H4 (cell line): ENCODE results near the gene STAC. TPM values are rescaled to one million over a fixed set of nuclear protein-coding genes. Genes with fewer than 3 reads are reported as not detected.
A peak's percentile ranks its signal among the peaks of the same experiment; 100 is the strongest.
"Not testable (repeated sequence)": the region's sequence is repeated elsewhere in the genome, so short reads cannot be mapped to it uniquely, and the experiment has no call there.

ENCODE experiments used
- DNase-seq: peaks from one replicate; pipeline ENCODE4 v3.0.0-alpha.2; 2015; ENCODE audit warnings: low spot score
- total RNA-seq: library from RNA; depleted of rRNA; stranded (reverse); fragments of >200 nt; shearing (Covaris generic); gene quantifications from 2 replicates; pipeline ENCODE4 v1.2.3, GENCODE V29; 2014

Gene STAC
- total RNA-seq, 1 experiment from 2014 or later = 5.2 TPM

- no peak for DNase-seq
These were observed 139.4 kb downstream of the STAC start for GRCh38 chr3:36519682-36520081.

GRCh38 chr3:36520241-36521006, 140.1 kb downstream of the STAC start:
- no peak for DNase-seq

GRCh38 chr3:36521007-36521379, 140.7 kb downstream of the STAC start:
- DNase-seq = no peak

DNA sequence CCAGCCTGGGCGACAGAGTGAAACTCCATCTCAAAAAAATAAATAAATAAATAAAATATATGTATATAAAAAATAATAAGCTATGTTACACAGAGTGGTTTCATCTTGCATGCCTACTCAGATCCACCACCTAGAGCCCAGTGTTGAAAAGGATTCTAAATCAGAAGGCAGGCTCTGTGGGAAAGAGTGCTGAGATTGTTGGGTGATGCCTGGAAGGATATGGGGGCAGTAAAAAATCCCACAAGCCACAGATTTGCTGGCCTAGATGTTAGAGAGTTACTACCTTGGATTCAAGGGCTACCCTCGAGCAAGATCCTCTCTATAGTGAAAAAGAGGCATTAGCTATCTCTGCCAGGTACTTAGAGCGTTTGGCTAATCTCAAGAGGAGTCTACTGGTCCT, 144.3 kb downstream of the STAC start:
- no peak for DNase-seq

- peak; percentile 12 for DNase-seq
These were observed 145.0 kb downstream of the STAC start for GRCh38 chr3:36525115-36525801.

GRCh38 chr3:36538136-36538749, 157.9 kb downstream of the STAC start:
- no peak for DNase-seq

GRCh38 chr3:36540888-36541518, 160.7 kb downstream of the STAC start:
- DNase-seq = peak; percentile 7

DNA sequence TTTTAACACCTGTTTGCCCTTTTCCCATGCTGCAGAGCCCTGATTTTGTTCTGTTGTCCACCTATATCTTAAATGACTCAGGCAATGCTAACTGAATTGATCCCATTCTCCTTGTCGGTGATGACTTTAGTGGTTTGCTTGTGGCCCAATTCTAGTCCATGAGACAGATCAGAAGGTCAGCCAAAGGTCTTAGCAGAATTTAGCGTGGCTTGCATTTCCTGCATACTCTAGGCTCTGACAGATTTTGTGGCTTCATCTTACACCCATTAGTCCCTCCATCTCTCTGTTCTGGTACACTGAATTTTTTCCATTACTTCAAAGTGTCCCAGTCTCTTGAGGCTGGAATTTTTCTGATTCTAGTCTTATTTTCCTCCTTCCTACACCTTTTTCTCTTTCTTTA, 161.9 kb downstream of the STAC start:
- DNase-seq = no peak

DNA sequence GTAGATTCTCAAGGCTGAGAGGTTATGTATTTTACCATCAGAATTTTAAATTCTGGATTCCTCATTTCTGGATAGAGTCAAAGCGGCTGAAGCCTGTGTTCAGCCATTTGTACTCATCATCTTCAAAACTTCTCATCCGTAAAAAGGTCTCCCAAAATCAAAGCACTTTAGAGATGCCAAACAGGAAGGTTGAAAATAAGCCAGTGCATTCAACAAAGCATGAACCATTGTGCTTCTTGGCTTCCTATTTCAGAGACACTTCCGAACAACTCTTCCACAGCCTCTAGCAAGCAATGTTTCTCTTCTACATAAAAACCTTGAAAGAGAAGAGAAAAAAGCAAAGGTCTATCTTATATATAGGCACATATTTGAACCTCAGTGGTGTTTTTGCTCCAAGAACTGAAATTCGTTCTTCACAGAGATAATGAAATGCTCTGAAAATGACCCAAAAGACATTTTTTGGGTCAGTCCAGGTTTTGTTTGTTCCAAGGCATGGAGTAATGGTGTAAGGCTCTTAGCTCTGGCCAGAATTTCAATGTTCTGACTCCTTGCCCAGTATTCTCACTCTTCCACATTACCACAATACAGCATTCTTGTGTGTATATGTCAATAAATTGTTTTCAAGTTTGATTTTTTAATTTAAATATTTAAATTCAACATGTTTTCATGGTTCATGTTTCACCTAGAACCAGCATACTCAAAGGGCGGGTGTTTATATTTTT, 163.1 kb downstream of the STAC start:
- no peak for DNase-seq

DNA sequence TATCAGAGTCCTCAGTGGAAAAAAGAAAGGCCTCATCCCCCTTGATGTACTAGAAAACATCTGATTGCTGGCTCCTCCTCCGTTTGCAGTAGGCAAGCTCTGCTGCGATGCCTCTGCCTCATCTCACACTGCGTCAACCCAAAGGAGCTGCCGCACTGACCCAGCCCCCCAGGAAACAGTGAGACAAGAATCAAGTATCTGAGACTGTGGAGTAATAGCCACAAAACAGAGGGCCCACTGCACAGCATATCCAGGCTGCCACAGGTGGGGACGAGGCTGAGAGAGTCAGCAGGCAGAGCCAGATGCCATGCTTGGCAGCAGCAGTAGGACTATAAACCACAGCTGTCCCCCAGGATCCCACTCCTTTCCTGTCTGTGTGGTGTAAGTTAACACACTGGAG, 165.9 kb downstream of the STAC start:
- DNase-seq = no peak

DNA sequence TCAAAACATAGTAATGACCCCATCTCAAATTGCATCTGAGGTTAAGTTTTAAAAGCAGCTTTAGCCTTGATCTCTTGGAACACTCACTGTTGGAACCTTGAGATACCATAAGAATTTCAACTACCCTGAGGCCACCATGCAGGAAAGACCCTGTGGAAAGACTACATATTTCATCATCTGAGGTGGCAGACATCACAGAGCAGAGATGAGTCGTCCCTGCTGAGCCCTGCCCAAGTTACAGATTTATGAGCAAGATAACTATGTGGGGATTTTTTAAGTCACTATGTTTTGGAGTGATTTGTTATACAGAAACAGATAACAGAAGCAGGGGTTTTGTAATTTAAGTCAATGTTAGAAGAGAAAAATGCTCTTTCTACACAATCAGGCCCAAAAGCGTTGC, 168.4 kb downstream of the STAC start:
- no peak for DNase-seq

DNA sequence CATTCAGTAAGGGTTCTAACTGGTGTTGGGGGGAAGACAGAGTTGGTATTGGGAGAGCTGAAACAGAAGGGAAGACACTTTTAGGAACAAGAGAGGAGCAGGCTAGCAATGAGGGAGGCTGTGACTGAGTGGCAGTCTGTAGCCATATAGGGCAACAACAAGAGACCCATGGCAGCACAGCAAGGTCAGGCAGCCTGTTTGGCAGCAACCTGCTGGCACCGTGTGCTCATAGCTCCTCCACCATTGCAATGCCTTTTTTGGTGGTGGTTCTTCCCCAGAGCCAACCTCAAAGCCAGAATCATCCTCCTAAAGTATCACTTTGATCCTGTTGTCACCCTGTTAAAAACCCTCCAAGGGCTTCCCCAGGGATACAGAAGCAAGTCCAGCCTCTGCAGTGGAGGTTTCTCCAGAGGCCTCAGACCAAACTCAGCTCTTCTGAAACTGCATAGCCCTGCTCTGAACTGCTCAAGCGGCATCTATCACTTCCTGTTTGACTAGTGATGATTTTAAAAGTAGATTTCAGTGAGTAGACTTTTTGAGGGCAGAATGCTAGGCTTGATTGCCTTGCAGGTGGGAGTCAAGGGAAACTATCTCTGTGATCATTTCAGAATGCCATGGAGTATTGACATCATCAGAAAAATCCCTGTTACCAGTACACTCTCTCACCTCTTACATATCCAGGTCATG, 176.9 kb downstream of the STAC start:
- no peak for DNase-seq

DNA sequence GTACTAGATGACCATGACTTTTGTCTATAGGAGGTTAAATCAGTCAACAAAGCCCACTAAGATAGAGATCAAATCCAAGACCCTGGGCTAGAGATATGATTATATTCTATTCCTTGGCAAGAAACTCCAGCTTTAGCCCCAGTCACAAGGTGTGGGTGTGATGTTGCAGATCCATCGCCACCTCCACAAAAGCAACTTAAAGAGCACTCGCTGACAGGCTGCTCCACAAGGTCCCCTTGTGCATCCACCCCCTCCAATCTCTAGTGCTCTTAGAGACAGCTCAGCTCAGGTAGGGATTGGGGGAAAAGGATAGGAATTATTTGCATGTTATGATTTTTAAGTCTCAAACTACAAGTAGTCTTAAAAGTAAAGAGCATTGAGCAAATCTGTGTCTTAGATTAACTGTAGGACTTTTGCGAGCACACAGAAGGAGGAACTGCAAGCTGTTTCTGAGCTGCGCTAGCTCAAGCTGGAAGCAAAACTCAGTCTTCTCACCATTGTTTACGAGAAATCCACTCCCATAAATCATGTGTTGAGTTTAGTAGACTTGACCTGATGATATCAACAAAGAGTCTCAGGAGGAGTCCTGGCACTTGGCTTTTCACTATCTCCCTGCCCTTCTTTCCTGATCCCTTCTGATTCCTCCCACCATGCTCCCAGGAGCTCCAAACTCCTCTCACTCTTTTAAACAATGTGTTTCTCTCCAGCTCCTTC, 177.6 kb downstream of the STAC start:
- DNase-seq = no peak

DNA sequence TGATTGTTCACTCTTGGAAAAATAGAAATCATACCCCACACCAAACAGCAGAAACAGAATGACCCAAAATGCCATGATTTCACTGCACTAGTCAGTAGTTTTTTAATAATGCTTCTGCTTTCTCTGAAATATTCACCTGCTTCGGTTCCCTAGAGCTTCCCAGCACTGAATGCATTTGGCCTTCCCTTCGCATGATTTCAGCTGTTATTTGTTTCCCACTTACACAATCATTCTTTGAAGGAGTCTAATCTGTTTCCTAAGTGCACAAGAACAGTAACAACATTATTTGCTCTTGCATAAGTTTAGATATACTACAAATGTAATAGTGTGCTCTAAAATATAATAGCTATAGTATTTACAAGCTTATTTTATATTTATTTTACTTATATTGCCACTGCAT, 178.7 kb downstream of the STAC start:
- DNase-seq = no peak

GRCh38 chr3:36560685-36561084, 180.4 kb downstream of the STAC start:
- no peak for DNase-seq

DNA sequence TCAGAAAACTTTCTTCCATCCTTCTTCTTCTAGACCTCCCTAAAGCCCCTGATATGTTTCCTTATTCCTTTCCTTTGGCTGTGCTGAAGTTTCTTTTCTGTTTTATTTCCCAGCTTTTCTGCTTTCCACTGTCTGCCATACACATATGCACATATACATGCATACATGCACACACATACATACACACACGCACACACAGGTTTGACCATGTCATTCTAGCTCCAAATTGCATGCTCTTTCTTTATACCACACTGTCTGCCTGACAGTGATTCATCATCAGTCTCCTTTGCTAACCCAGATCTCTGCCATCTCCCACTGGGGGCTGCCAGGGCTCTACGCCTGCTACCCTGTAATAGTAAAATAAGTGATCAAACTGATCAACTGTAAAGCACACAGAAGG, 181.3 kb downstream of the STAC start:
- no peak for DNase-seq

GRCh38 chr3:36562945-36563344, 182.6 kb downstream of the STAC start:
- no peak for DNase-seq

DNA sequence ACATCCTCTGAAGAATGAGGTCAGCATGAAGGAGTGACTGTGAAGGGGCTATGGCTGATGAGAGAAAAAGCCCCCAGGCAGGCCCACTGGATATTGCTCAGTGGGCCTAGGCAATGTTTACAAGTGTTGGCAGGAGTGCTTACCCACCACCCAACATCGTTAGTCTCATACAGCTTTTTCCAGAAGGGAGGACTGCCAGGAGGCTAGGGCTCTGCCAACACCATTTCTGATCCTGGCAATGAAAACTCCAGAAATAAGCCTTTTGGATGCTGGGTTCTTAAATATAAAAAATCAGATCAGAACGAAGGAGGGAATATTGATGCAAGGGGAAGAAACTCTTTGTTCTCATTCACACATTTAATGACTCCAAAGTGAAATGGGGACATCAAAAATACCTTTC, 194.9 kb downstream of the STAC start:
- no peak for DNase-seq

- DNase-seq = not testable (repeated sequence)
These were observed 198.1 kb downstream of the STAC start for GRCh38 chr3:36578418-36578817.

DNA sequence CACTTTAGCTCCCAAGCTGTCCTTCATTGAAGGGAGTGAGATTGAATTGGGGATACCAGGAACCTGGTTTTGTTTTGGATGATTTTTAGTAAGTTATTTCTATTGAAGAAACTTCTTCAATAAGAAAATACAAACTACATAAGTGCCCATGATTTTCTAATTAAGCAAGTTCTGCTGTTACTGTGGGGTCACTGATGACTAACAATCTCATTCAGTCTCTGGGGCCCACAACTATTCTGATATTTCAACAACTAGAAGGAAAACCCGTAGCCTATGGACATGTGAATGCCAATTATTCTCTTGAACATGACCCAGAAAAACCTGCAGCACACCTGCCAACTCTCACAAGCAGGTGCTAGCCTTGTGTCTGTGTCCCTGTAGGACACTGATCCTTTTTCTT, 199.4 kb downstream of the STAC start:
- no peak for DNase-seq

- DNase-seq = no peak
These were observed 200.4 kb downstream of the STAC start for GRCh38 chr3:36580716-36581115.
